ENCODE measurements around the gene CTSC. TPM values are rescaled to one million over a fixed set of nuclear protein-coding genes. Genes with fewer than 3 reads are reported as not detected.

The CTSC gene
- total RNA-seq, 1 donor from 2014 or later: 195 TPM

- Mint-ChIP-seq H3K9me3 (ENCODE audit: unreplicated experiment) (no peaks in the 10 kb centered on the region), H3K4me1 (ENCODE audit: low read depth, unreplicated experiment) (peaks cover 14% of the 10 kb centered on the region), H3K36me3 (ENCODE audit: low read depth, unreplicated experiment) (no peaks in the 10 kb centered on the region), H3K27me3 (ENCODE audit: low read depth, unreplicated experiment) (no peaks in the 10 kb centered on the region), H3K4me3 (ENCODE audit: unreplicated experiment) (no peak overlapping the region), H3K27ac (ENCODE audit: unreplicated experiment) (no peak overlapping the region)
- H3K9ac ChIP-seq (ENCODE audit: low read length): no peak overlapping the region
- H3K36me3 ChIP-seq (ENCODE audit: insufficient read depth, low read length): no peaks in the 10 kb centered on the region
- H3K9me3 ChIP-seq (ENCODE audit: insufficient read depth, low read depth, low read length): no peaks in the 10 kb centered on the region
- no peak overlapping the region for H2AFZ ChIP-seq (ENCODE audit: low read depth, low read length)
- no peaks in the 10 kb centered on the region for H3K27me3 ChIP-seq (ENCODE audit: insufficient read depth, low read length)
- H4K20me1 ChIP-seq (ENCODE audit: insufficient read depth, low read length): no peaks in the 10 kb centered on the region
- TF ChIP-seq CTCF (IDR thresholded peaks at IDR 0.05; ENCODE audit: insufficient read depth, low read depth, low read length) (no peak), EZH2 (IDR thresholded peaks at IDR 0.05; ENCODE audit: insufficient read depth, low read length) (no peak)
- H3K4me3 ChIP-seq (ENCODE audit: insufficient read depth, low read depth, low read length): no peak overlapping the region
- H3K79me2 ChIP-seq (ENCODE audit: insufficient read depth, low read length): no peaks in the 10 kb centered on the region
- DNase-seq (ENCODE audit: low read depth) (peak; percentile 67), FAIRE-seq (no peak)
- H3K4me1 ChIP-seq (ENCODE audit: insufficient read depth, low read length): peaks cover 3% of the 10 kb centered on the region
- no peak overlapping the region for H3K27ac ChIP-seq (ENCODE audit: low read depth, low read length)
- no peak overlapping the region for H3K4me2 ChIP-seq (ENCODE audit: low read length)
Observed at GRCh38 chr11:88345408-88345807, 7.9 kb upstream of the CTSC start.

- Histone ChIP-seq H3K4me3 (ENCODE audit: insufficient read depth, low read depth, low read length) (no peak overlapping the region), H3K4me1 (ENCODE audit: insufficient read depth, low read length) (peaks cover 3% of the 10 kb centered on the region), H2AFZ (ENCODE audit: low read depth, low read length) (no peak overlapping the region), H3K36me3 (ENCODE audit: insufficient read depth, low read length) (no peaks in the 10 kb centered on the region), H3K27ac (ENCODE audit: low read depth, low read length) (no peak overlapping the region), H4K20me1 (ENCODE audit: insufficient read depth, low read length) (no peaks in the 10 kb centered on the region), H3K79me2 (ENCODE audit: insufficient read depth, low read length) (no peaks in the 10 kb centered on the region), H3K9ac (ENCODE audit: low read length) (no peak overlapping the region), H3K4me2 (ENCODE audit: low read length) (no peak overlapping the region), H3K9me3 (ENCODE audit: insufficient read depth, low read depth, low read length) (no peaks in the 10 kb centered on the region), H3K27me3 (ENCODE audit: insufficient read depth, low read length) (no peaks in the 10 kb centered on the region)
- Mint-ChIP-seq H3K27ac (ENCODE audit: unreplicated experiment) (no peak overlapping the region), H3K4me3 (ENCODE audit: unreplicated experiment) (no peak overlapping the region), H3K9me3 (ENCODE audit: unreplicated experiment) (no peaks in the 10 kb centered on the region), H3K36me3 (ENCODE audit: low read depth, unreplicated experiment) (no peaks in the 10 kb centered on the region), H3K4me1 (ENCODE audit: low read depth, unreplicated experiment) (peaks cover 14% of the 10 kb centered on the region), H3K27me3 (ENCODE audit: low read depth, unreplicated experiment) (no peaks in the 10 kb centered on the region)
- no peak for TF ChIP-seq EZH2 (IDR thresholded peaks at IDR 0.05; ENCODE audit: insufficient read depth, low read length)
- no peak for TF ChIP-seq CTCF (IDR thresholded peaks at IDR 0.05; ENCODE audit: insufficient read depth, low read depth, low read length)
- DNase-seq (ENCODE audit: low read depth) (no peak), FAIRE-seq (no peak)
Observed at GRCh38 chr11:88344869-88345268, 7.3 kb upstream of the CTSC start.

GRCh38 chr11:88341522-88342251 lies 4.2 kb upstream of the CTSC start:
- Histone ChIP-seq H3K79me2 (ENCODE audit: insufficient read depth, low read length) (peaks cover 8% of the 10 kb centered on the region), H3K9me3 (ENCODE audit: insufficient read depth, low read depth, low read length) (no peaks in the 10 kb centered on the region), H2AFZ (ENCODE audit: low read depth, low read length) (no peak overlapping the region), H4K20me1 (ENCODE audit: insufficient read depth, low read length) (no peaks in the 10 kb centered on the region), H3K4me3 (ENCODE audit: insufficient read depth, low read depth, low read length) (no peak overlapping the region), H3K27me3 (ENCODE audit: insufficient read depth, low read length) (no peaks in the 10 kb centered on the region), H3K4me2 (ENCODE audit: low read length) (no peak overlapping the region), H3K27ac (ENCODE audit: low read depth, low read length) (no peak overlapping the region), H3K9ac (ENCODE audit: low read length) (no peak overlapping the region), H3K36me3 (ENCODE audit: insufficient read depth, low read length) (no peaks in the 10 kb centered on the region), H3K4me1 (ENCODE audit: insufficient read depth, low read length) (peaks cover 10% of the 10 kb centered on the region)
- Mint-ChIP-seq H3K27ac (ENCODE audit: unreplicated experiment) (no peak overlapping the region), H3K36me3 (ENCODE audit: low read depth, unreplicated experiment) (no peaks in the 10 kb centered on the region), H3K4me1 (ENCODE audit: low read depth, unreplicated experiment) (peaks cover 12% of the 10 kb centered on the region), H3K27me3 (ENCODE audit: low read depth, unreplicated experiment) (no peaks in the 10 kb centered on the region), H3K4me3 (ENCODE audit: unreplicated experiment) (no peak overlapping the region), H3K9me3 (ENCODE audit: unreplicated experiment) (no peaks in the 10 kb centered on the region)
- DNase-seq (ENCODE audit: low read depth) (no peak), FAIRE-seq (no peak)
- no peak for TF ChIP-seq EZH2 (IDR thresholded peaks at IDR 0.05; ENCODE audit: insufficient read depth, low read length)
- TF ChIP-seq CTCF (IDR thresholded peaks at IDR 0.05; ENCODE audit: insufficient read depth, low read depth, low read length): no peak

Measured in astrocyte (in vitro differentiated cells and primary cell).